CD4-positive, CD25-positive, alpha-beta regulatory T cell (primary cell): ENCODE data around the gene CPTP. TPM values are rescaled to one million over a fixed set of nuclear protein-coding genes. Genes with fewer than 3 reads are reported as not detected.

Experiments used
- ATAC-seq, 2 donors: fragments of 150-1000 bp; cut with Tn5 transposase; one replicate each; pipeline ENCODE4 v1.10.0; 2021; ENCODE audit warnings: low read depth in 2 of 2, moderate number of reproducible peaks in 2 of 2, moderate library complexity in 1 of 2
- DNase-seq, 3 donors: peaks; one replicate each; pipeline versions ENCODE4 v3.0.0 to v3.0.0-alpha.2; 2012 to 2022; ENCODE audit warnings: mixed read lengths in 1 of 3
- H3K27ac ChIP-seq: one replicate; pipeline ENCODE4 v1.7.0; 2013; ENCODE audit warnings: mild to moderate bottlenecking, low read length; ENCODE audit not compliant: insufficient read depth, poor library complexity, severe bottlenecking
- H3K27me3 ChIP-seq: one replicate; pipeline ENCODE4 v1.7.0; 2013; ENCODE audit warnings: low read length; ENCODE audit not compliant: control insufficient read depth, insufficient read depth
- H3K36me3 ChIP-seq: one replicate; pipeline ENCODE4 v1.7.0; 2013; ENCODE audit warnings: mild to moderate bottlenecking, low read length, moderate library complexity; ENCODE audit not compliant: control insufficient read depth, insufficient read depth
- H3K4me1 ChIP-seq: 2 replicates; pipeline ENCODE4 v1.7.0; 2013; ENCODE audit warnings: mild to moderate bottlenecking, low read length; ENCODE audit not compliant: insufficient read depth, control insufficient read depth, poor library complexity, severe bottlenecking
- H3K4me3 ChIP-seq: one replicate; pipeline ENCODE4 v1.7.0; 2013; ENCODE audit warnings: low read depth, mild to moderate bottlenecking, low read length, moderate library complexity
- H3K9me3 ChIP-seq, 2 experiments: 1 replicate in 1 of 2; 2 replicates in 1 of 2; pipeline ENCODE4 v1.7.0; 2013; ENCODE audit warnings: low read length in 2 of 2, mild to moderate bottlenecking in 1 of 2, moderate library complexity in 1 of 2; ENCODE audit not compliant: control insufficient read depth in 2 of 2
- H3K27ac Mint-ChIP-seq, 3 donors: one replicate each; pipeline ENCODE4 v1.8.0; 2020 to 2022; ENCODE audit warnings: mild to moderate bottlenecking in 3 of 3, mixed read lengths in 3 of 3, moderate library complexity in 2 of 3
- H3K27me3 Mint-ChIP-seq: one replicate; pipeline ENCODE4 v1.8.0; 2022; ENCODE audit warnings: mild to moderate bottlenecking, mixed read lengths
- H3K36me3 Mint-ChIP-seq: one replicate; pipeline ENCODE4 v1.8.0; 2020; ENCODE audit warnings: mixed read lengths
- H3K4me1 Mint-ChIP-seq, 4 donors: one replicate each; pipeline ENCODE4 v1.8.0; 2020 to 2022; ENCODE audit warnings: mixed read lengths in 4 of 4, mild to moderate bottlenecking in 1 of 4
- H3K4me3 Mint-ChIP-seq, 4 donors: one replicate each; pipeline ENCODE4 v1.8.0; 2020 to 2022; ENCODE audit warnings: mild to moderate bottlenecking in 4 of 4, mixed read lengths in 4 of 4, moderate library complexity in 3 of 4
- H3K9me3 Mint-ChIP-seq, 7 donors: one replicate each; pipeline ENCODE4 v1.8.0; 2020 to 2022; ENCODE audit warnings: mixed read lengths in 7 of 7, mild to moderate bottlenecking in 3 of 7, moderate library complexity in 2 of 7
- polyA plus RNA-seq, 4 donors: library from polyadenylated mRNA; unstranded; fragments of 300-500 nt; fragmentation: Illumina TruSeq; gene quantifications; one replicate each; pipeline ENCODE4 v1.2.3, GENCODE V29; 2021
- total RNA-seq: library from RNA; stranded (reverse); gene quantifications from one replicate; pipeline ENCODE4 v1.2.3, GENCODE V29; 2022

CPTP gene
- total and polyA plus RNA-seq, 5 donors from 2014 or later = 21.4 to 40.1 (median 29.9) TPM

DNA sequence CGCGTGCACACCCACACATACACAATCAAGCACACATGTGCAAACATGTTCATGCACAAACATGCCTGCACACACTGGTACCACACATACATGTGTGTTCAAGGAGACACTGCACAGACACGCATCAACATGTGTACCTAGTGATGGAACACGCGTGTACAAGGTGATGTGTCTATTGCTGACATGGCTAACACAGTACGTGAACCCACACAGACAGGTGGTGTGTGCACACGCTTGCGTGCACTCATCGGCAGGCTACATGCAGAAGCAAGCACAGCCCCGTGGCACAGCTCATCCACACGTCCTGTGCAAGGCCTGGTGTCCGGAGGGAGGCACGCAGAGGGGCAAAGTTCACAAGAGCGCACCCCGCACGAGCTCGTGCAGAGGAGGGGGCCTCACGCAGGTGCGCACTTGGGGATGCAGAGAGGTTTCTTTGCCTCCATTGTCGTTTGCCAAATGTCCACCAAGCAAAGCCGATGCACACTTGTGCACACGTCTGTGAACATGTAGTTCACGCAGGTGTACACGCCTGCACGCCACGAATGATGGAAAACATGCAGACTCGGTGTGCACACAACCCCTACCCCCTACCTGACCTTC is 17.8 kb upstream of the CPTP start:
- H3K4me1 ChIP-seq = peaks cover 46% of the 10 kb centered on the region
- H3K27ac ChIP-seq = no peak overlapping the region
- H3K9me3 ChIP-seq = no peaks in the 10 kb centered on the region
- H3K36me3 ChIP-seq = peaks cover 7% of the 10 kb centered on the region
- peak overlapping the region; percentile 71 for H3K4me3 ChIP-seq
- Mint-ChIP-seq H3K4me3 (peak overlapping the region; percentile 87 to 91 (median 90)), H3K9me3 (peaks cover 0 to 3% (median 0%) of the 10 kb centered on the region in 7 donors), H3K27ac (peak overlapping the region; percentile 75 to 91 (median 90)), H3K27me3 (no peaks in the 10 kb centered on the region), H3K4me1 (peaks cover 0 to 26% (median 8%) of the 10 kb centered on the region in 4 donors), H3K36me3 (no peaks in the 10 kb centered on the region)
- no peaks in the 10 kb centered on the region for H3K27me3 ChIP-seq
- DNase-seq (no peak), ATAC-seq (no peak)

DNA sequence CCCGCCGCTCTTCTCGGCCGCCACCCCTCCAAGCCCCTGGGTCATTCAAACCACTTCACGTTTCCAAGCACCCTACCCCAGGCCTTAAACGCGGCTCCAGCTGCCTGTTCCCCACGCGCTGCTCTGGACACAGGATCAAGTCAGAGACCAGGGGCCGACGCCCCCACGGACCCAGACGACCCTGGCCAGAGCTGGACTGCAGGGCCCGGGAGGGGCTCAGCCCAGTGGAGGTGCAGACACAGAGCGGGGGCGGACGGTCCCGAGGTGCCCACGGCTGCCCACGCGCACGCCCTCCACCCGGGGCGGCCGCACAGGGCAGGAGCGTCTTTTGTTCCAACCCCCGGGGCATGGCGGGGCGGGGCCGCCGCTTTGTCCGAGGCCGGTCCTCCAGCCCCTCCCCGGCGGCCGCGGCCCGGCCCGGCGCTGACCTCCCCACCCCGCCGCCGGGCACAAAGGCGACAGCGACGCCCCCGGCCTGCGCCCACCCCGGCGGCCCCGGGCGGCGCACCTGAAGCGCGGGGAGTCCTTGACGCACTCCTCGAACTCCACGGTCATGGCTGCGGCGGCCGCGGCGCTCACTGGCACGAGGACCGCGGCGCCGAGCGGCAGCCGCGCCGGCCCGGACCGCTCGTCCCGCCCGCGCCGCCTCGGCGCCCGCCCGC is 17.2 kb upstream of the CPTP start:
- H3K4me1 Mint-ChIP-seq = peaks cover 0 to 26% (median 8%) of the 10 kb centered on the region in 4 donors
- Histone ChIP-seq H3K4me1 (peaks cover 46% of the 10 kb centered on the region), H3K36me3 (peaks cover 8% of the 10 kb centered on the region), H3K9me3 (no peaks in the 10 kb centered on the region), H3K27me3 (no peaks in the 10 kb centered on the region), H3K4me3 (peak overlapping the region; percentile 71), H3K27ac (no peak overlapping the region)
- peaks cover 0 to 3% (median 0%) of the 10 kb centered on the region in 7 donors for H3K9me3 Mint-ChIP-seq
- peak overlapping the region; percentile 75 to 91 (median 90) for H3K27ac Mint-ChIP-seq
- ATAC-seq (no peak), DNase-seq (no peak)
- peak overlapping the region; percentile 87 to 91 (median 90) for H3K4me3 Mint-ChIP-seq
- no peaks in the 10 kb centered on the region for H3K36me3 Mint-ChIP-seq
- H3K27me3 Mint-ChIP-seq = no peaks in the 10 kb centered on the region

DNA sequence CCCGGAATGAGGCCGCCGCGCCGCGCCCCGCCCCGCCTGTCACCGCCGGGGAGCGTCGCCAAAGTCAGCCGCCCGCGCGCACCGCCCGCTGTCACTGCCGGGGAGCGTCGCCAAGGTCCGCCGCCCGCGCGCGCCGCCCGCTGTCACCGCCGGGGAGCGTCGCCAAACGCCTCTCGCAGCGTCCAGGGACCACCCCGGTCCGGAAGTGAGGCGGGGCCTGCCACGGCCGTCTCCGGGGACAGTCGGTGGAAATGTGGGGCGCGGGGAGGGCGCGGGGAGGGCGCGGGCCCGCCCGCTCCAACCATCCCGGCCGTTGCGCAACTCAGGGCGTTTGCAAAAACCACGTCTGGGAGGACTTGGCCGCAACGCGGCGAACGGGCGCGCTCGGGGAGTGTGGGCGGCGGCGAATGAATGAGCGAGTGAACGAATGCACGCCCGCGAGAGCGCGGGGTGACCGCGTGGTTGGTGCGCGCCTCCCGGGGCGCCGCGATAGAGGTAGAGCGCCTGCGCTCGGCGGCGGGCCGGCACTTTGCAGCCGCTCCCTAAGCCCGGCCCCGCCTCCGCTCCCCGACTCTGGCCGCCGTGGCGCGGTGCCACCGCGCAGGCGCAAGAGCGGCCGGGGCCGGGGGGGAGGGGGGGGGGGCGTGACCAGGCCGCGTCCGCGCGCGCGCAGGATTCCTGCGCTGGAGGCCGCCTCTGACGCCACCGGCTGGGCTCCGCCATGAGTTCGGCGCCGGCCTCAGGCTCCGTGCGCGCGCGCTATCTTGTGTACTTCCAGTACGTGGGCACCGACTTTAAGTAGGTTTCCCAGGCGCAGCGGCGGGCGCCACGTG is 16.5 kb upstream of the CPTP start, which contains the start of the genes ACAP3 and PUSL1:
Gene ACAP3 (minus strand): TSS at position 8 of the 833 bp plus-strand sequence. CDS start 115 bp downstream, outside the sequence.
Gene PUSL1 (plus strand): TSS at position 675 of the 833 bp plus-strand sequence. CDS start 47 bp downstream, at position 722.
- peak; percentile 69 to 74 for ATAC-seq
- H3K36me3 ChIP-seq = peaks cover 11% of the 10 kb centered on the region
- no peaks in the 10 kb centered on the region for H3K36me3 Mint-ChIP-seq

DNA sequence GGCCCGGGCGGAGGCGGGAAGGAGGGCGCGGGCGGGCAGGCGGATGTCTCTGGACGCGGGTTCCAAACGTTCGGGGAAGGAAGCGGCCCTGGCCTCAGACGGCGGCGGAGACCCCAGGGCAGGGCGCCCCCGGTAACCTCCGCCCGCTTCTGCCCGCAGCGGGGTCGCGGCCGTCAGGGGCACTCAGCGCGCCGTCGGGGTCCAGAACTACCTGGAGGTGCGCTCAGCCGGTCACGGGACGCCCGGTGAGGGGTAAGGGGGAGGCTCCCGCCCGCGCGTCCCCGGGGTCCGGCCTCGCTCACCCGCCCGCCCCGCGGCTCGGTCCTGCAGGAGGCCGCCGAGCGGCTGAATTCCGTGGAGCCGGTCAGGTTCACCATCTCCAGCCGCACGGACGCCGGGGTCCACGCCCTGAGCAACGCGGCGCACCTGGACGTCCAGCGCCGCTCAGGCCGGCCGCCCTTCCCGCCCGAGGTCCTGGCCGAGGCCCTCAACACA is 15.8 kb upstream of the CPTP start:
- Histone ChIP-seq H3K27me3 (no peaks in the 10 kb centered on the region), H3K9me3 (no peaks in the 10 kb centered on the region), H3K4me1 (peaks cover 46% of the 10 kb centered on the region), H3K27ac (peak overlapping the region; percentile 89), H3K36me3 (peaks cover 16% of the 10 kb centered on the region), H3K4me3 (no peak overlapping the region)
- H3K36me3 Mint-ChIP-seq = no peaks in the 10 kb centered on the region
- no peaks in the 10 kb centered on the region for H3K27me3 Mint-ChIP-seq
- H3K27ac Mint-ChIP-seq = peak overlapping the region; percentile 5 to 92 (median 73)
- peak overlapping the region; percentile 86 to 94 (median 91) for H3K4me3 Mint-ChIP-seq
- no peak for ATAC-seq
- peaks cover 0 to 3% (median 0%) of the 10 kb centered on the region in 7 donors for H3K9me3 Mint-ChIP-seq
- peak in 1 of 3 donors; percentile 15 for DNase-seq
- H3K4me1 Mint-ChIP-seq = peaks cover 0 to 26% (median 8%) of the 10 kb centered on the region in 4 donors

More for the DNA sequence above, 16.5 kb upstream of the CPTP start, which contains the start of the genes ACAP3 and PUSL1:
- Histone ChIP-seq H3K4me1 (peaks cover 46% of the 10 kb centered on the region), H3K9me3 (no peaks in the 10 kb centered on the region), H3K27ac (peak within 1 kb of the TSS; percentile 89), H3K4me3 (peak within 1 kb of the TSS; percentile 71), H3K27me3 (no peaks in the 10 kb centered on the region)
- DNase-seq = peak; percentile 82 to 95 (median 92)
- H3K27ac Mint-ChIP-seq = peak within 1 kb of the TSS; percentile 75 to 92 (median 91)
- H3K27me3 Mint-ChIP-seq = no peaks in the 10 kb centered on the region
- peaks cover 0 to 3% (median 0%) of the 10 kb centered on the region in 7 donors for H3K9me3 Mint-ChIP-seq
- H3K4me1 Mint-ChIP-seq = peaks cover 0 to 26% (median 8%) of the 10 kb centered on the region in 4 donors
- H3K4me3 Mint-ChIP-seq = peak within 1 kb of the TSS; percentile 87 to 94 (median 91)

DNA sequence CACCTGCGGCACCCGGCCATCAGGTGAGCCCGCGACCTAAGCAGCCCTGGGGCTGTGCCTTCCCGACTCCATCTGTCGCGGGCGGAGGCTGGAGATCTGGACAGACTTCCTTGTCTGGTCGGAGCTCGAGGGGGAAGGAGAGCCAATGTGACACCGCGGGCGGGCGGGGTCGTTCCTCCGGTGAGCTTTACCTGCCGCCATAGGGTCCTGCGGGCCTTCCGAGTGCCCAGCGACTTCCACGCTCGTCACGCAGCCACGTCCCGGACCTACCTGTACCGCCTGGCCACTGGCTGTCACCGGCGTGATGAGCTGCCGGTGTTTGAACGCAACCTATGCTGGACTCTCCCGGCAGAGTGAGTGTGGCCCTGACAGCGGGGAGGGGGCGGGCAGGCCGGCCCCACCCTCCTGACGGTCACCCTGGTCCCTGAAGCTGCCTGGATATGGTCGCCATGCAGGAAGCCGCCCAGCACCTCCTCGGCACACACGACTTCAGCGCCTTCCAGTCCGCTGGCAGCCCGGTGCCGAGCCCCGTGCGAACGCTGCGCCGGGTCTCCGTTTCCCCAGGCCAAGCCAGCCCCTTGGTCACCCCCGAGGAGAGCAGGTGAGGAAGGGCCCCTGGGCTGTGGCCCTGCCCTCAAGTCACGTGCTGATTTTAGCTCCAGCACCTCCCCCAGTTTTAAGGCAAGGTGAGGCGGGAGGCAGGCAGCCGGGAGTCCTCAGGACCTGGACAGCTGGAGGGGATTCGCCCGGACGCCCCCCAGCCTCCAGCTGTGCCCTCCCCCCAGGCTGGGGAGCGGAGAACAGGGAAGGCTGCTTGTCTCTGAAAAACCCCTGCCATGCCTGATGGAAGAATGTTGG is 15.1 kb upstream of the CPTP start:
- peaks cover 0 to 3% (median 0%) of the 10 kb centered on the region in 7 donors for H3K9me3 Mint-ChIP-seq
- Histone ChIP-seq H3K4me3 (no peak overlapping the region), H3K4me1 (peaks cover 45% of the 10 kb centered on the region), H3K9me3 (no peaks in the 10 kb centered on the region), H3K27me3 (no peaks in the 10 kb centered on the region), H3K27ac (peak overlapping the region; percentile 89), H3K36me3 (peaks cover 19% of the 10 kb centered on the region)
- no peak overlapping the region for H3K27ac Mint-ChIP-seq
- H3K27me3 Mint-ChIP-seq = no peaks in the 10 kb centered on the region
- no peaks in the 10 kb centered on the region for H3K36me3 Mint-ChIP-seq
- peak overlapping the region; percentile 54 to 91 (median 70) for H3K4me3 Mint-ChIP-seq
- ATAC-seq = no peak
- H3K4me1 Mint-ChIP-seq = peaks cover 0 to 24% (median 8%) of the 10 kb centered on the region in 4 donors
- DNase-seq = no peak

DNA sequence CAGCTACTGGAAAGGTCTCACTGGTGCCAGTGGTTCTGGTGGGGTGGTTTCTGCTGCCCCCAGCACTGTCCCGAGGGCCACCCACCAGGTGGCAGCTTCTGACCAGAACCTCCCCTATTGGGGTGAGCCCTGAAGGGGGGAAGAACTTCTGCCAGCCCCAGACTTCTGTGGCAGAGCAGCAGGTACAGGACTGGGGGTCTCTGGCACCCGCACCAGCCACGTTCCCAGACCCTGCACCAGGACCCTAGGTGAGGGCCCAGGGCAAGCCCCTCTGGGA is 14.6 kb upstream of the CPTP start:
- ATAC-seq = no peak
- H3K27ac ChIP-seq = no peak overlapping the region
- H3K36me3 ChIP-seq = peaks cover 22% of the 10 kb centered on the region
- no peak overlapping the region for H3K4me3 ChIP-seq
- Mint-ChIP-seq H3K9me3 (peaks cover 0 to 3% (median 0%) of the 10 kb centered on the region in 7 donors), H3K4me1 (peaks cover 0 to 23% (median 8%) of the 10 kb centered on the region in 4 donors), H3K27ac (peak overlapping the region in 1 of 3 donors; percentile 60), H3K4me3 (peak overlapping the region; percentile 31 to 63 (median 54)), H3K27me3 (no peaks in the 10 kb centered on the region), H3K36me3 (no peaks in the 10 kb centered on the region)
- no peaks in the 10 kb centered on the region for H3K9me3 ChIP-seq
- peaks cover 40% of the 10 kb centered on the region for H3K4me1 ChIP-seq
- H3K27me3 ChIP-seq = no peaks in the 10 kb centered on the region
- no peak for DNase-seq
